HEK293 (cell line): ENCODE results near the gene OTUB1.
A peak's percentile ranks its signal among the peaks of the same experiment; 100 is the strongest.

Experiments used
- CTCF ChIA-PET: fragments of 350-600 bp; formaldehyde crosslinking; extraction: SDS; loops from one replicate; lab custom pipeline; 2021; ENCODE audit warnings: antibody characterized with exemption; lab: Yijun Ruan, JAX
- POLR2A ChIA-PET: fragments of 300-600 bp; formaldehyde crosslinking; extraction: SDS; loops from one replicate; lab custom pipeline; 2020; ENCODE audit warnings: antibody characterized with exemption, inconsistent platforms; lab: Yijun Ruan, JAX
- H3K27ac ChIP-seq: fragments of 200-500 bp; sonication (Bioruptor generic); 2 replicates; pipeline ENCODE4 v1.5.1; 2014; ENCODE audit warnings: low read depth, low read length, control low read depth, inconsistent platforms; ENCODE audit errors: extremely low read depth
- H3K36me3 ChIP-seq, 2 experiments: fragments of 200-500 bp in 1 of 2; sonication (Bioruptor generic) in 1 of 2; 1 replicate in 1 of 2; 2 replicates in 1 of 2; pipeline ENCODE4 v1.5.1; 2014 to 2017; ENCODE audit warnings: inconsistent platforms in 2 of 2, low read length in 2 of 2; ENCODE audit not compliant: control insufficient read depth in 2 of 2, insufficient read depth in 1 of 2
- H3K4me1 ChIP-seq: fragments of 200-500 bp; sonication (Bioruptor generic); 2 replicates; pipeline ENCODE4 v1.5.1; 2014; ENCODE audit warnings: mild to moderate bottlenecking, low read length, inconsistent platforms; ENCODE audit not compliant: control insufficient read depth, insufficient read depth
- H3K4me3 ChIP-seq: 2 replicates; pipeline ENCODE4 v1.5.1; 2011; ENCODE audit warnings: low read depth, mild to moderate bottlenecking, control low read depth, low read length, moderate library complexity
- H3K9me3 ChIP-seq: fragments of 200-500 bp; sonication (Bioruptor generic); 2 replicates; pipeline ENCODE4 v1.5.1; 2014; ENCODE audit warnings: low read depth, low read length, inconsistent platforms; ENCODE audit not compliant: control insufficient read depth, insufficient read depth
- BCL11B ChIP-seq: fragments of 450-650 bp; formaldehyde crosslinking; IDR thresholded peaks from 2 replicates; pipeline ENCODE4 v1.5.1; 2016; ENCODE audit warnings: low read depth, missing biosample characterization, missing genetic modification characterization
- GLI2 ChIP-seq: fragments of 450-650 bp; formaldehyde crosslinking; IDR thresholded peaks from 2 replicates; pipeline ENCODE4; 2017; ENCODE audit warnings: missing biosample characterization, missing genetic modification characterization, low read depth, borderline replicate concordance
- GLIS1 ChIP-seq: fragments of 450-650 bp; formaldehyde crosslinking; IDR thresholded peaks from 2 replicates; pipeline ENCODE4 v1.5.1; 2016; ENCODE audit warnings: missing biosample characterization, missing genetic modification characterization
- OVOL3 ChIP-seq: fragments of 450-650 bp; formaldehyde crosslinking; IDR thresholded peaks from 2 replicates; pipeline ENCODE4 v1.5.1; 2016; ENCODE audit warnings: missing biosample characterization, missing genetic modification characterization
- SP7 ChIP-seq: fragments of 450-650 bp; formaldehyde crosslinking; IDR thresholded peaks from 2 replicates; pipeline ENCODE4 v1.5.1; 2016; ENCODE audit warnings: missing biosample characterization, missing genetic modification characterization
- TRIM28 ChIP-seq: IDR thresholded peaks from 2 replicates; pipeline ENCODE4 v1.6.1; 2011; ENCODE audit warnings: low read length, control low read depth, borderline replicate concordance
- ZNF37A ChIP-seq: fragments of 450-650 bp; IDR thresholded peaks from 2 replicates; pipeline ENCODE4 v1.5.1; 2018; ENCODE audit warnings: missing biosample characterization, missing genetic modification characterization
- ZNF404 ChIP-seq: fragments of 450-650 bp; formaldehyde crosslinking; IDR thresholded peaks from 2 replicates; pipeline ENCODE4 v1.5.1; 2017; ENCODE audit warnings: missing biosample characterization, missing genetic modification characterization
- ZNF416 ChIP-seq: fragments of 450-650 bp; formaldehyde crosslinking; IDR thresholded peaks from 2 replicates; pipeline ENCODE4 v1.5.1; 2016; ENCODE audit warnings: missing biosample characterization, missing genetic modification characterization
- ZNF530 ChIP-seq: fragments of 450-650 bp; formaldehyde crosslinking; IDR thresholded peaks from 2 replicates; pipeline ENCODE4 v1.5.1; 2016; ENCODE audit warnings: low read depth, missing biosample characterization, missing genetic modification characterization
- ZNF623 ChIP-seq: fragments of 450-650 bp; formaldehyde crosslinking; IDR thresholded peaks from 2 replicates; pipeline ENCODE4 v1.5.1; 2016; ENCODE audit warnings: missing biosample characterization, missing genetic modification characterization
- ZNF768 ChIP-seq: fragments of 450-650 bp; formaldehyde crosslinking; IDR thresholded peaks from 2 replicates; pipeline ENCODE4 v1.5.1; 2018; ENCODE audit warnings: missing biosample characterization, mild to moderate bottlenecking, missing genetic modification characterization
- TF ChIP-seq, protein P1 (sequence below): fragments of 450-650 bp; formaldehyde crosslinking; IDR thresholded peaks from 2 replicates; pipeline ENCODE4 v1.5.1; 2016; ENCODE audit warnings: missing biosample characterization, missing genetic modification characterization
- TF ChIP-seq, protein P2 (sequence below): fragments of 450-650 bp; formaldehyde crosslinking; IDR thresholded peaks from 2 replicates; pipeline ENCODE4 v1.5.1; 2017; ENCODE audit warnings: missing biosample characterization, missing genetic modification characterization
- TF ChIP-seq, protein P3 (sequence below): fragments of 450-650 bp; formaldehyde crosslinking; IDR thresholded peaks from 2 replicates; pipeline ENCODE4 v1.5.1; 2017; ENCODE audit warnings: missing biosample characterization, missing genetic modification characterization
- TF ChIP-seq, protein P4 (sequence below): fragments of 450-650 bp; formaldehyde crosslinking; IDR thresholded peaks from 2 replicates; pipeline ENCODE4 v1.5.1; 2017; ENCODE audit warnings: missing biosample characterization, missing genetic modification characterization
- TF ChIP-seq, protein P5 (sequence below): fragments of 450-650 bp; formaldehyde crosslinking; IDR thresholded peaks from 2 replicates; pipeline ENCODE4 v1.5.1; 2016; ENCODE audit warnings: missing biosample characterization, missing genetic modification characterization
- TF ChIP-seq, protein P6 (sequence below): fragments of 450-650 bp; formaldehyde crosslinking; IDR thresholded peaks from 2 replicates; pipeline ENCODE4 v1.5.1; 2016; ENCODE audit warnings: missing biosample characterization, missing genetic modification characterization

OTUB1 gene

DNA sequence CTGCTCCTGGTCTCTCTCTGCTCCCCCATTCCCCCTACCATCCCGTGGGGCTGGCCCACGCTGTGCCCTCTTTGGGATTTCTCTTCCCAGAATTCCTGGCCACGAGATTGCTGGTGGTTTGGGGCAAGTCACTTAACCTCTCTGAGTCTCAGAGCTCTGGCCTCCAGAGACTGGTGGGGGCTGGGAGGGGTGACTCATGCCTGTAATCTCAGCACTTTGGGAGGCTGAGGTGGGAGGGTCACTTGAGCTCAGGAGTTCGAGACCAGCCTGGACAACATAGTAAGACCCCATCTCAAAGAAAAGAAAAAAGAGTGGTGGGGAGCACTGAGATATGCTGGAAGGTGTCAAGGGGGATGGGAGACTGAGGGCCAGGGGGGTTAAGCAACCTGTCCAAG, 18.3 kb downstream of the OTUB1 start (continued):
- TF ChIP-seq, protein P1, sequence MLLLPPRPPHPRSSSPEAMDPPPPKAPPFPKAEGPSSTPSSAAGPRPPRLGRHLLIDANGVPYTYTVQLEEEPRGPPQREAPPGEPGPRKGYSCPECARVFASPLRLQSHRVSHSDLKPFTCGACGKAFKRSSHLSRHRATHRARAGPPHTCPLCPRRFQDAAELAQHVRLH (tag by site-specific recombination): 0 out of 2 replicates have a peak, but pooled peaks have one; percentile 10
- TF ChIP-seq ZNF416 (tag by site-specific recombination) (no peak), TRIM28 (no peak), SP7 (tag by site-specific recombination) (no peak), OVOL3 (tag by site-specific recombination) (no peak), ZNF623 (tag by site-specific recombination) (0 out of 2 replicates have a peak, but pooled peaks have one; percentile 5), ZNF37A (no peak), BCL11B (tag by site-specific recombination) (no peak), ZNF768 (tag by site-specific recombination) (peak; percentile 87)
- TF ChIP-seq, protein P2, sequence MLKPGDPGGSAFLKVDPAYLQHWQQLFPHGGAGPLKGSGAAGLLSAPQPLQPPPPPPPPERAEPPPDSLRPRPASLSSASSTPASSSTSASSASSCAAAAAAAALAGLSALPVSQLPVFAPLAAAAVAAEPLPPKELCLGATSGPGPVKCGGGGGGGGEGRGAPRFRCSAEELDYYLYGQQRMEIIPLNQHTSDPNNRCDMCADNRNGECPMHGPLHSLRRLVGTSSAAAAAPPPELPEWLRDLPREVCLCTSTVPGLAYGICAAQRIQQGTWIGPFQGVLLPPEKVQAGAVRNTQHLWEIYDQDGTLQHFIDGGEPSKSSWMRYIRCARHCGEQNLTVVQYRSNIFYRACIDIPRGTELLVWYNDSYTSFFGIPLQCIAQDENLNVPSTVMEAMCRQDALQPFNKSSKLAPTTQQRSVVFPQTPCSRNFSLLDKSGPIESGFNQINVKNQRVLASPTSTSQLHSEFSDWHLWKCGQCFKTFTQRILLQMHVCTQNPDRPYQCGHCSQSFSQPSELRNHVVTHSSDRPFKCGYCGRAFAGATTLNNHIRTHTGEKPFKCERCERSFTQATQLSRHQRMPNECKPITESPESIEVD (tag by site-specific recombination): no peak
- TF ChIP-seq, protein P3, sequence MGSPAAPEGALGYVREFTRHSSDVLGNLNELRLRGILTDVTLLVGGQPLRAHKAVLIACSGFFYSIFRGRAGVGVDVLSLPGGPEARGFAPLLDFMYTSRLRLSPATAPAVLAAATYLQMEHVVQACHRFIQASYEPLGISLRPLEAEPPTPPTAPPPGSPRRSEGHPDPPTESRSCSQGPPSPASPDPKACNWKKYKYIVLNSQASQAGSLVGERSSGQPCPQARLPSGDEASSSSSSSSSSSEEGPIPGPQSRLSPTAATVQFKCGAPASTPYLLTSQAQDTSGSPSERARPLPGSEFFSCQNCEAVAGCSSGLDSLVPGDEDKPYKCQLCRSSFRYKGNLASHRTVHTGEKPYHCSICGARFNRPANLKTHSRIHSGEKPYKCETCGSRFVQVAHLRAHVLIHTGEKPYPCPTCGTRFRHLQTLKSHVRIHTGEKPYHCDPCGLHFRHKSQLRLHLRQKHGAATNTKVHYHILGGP (tag by site-specific recombination): no peak
- TF ChIP-seq, protein P4, sequence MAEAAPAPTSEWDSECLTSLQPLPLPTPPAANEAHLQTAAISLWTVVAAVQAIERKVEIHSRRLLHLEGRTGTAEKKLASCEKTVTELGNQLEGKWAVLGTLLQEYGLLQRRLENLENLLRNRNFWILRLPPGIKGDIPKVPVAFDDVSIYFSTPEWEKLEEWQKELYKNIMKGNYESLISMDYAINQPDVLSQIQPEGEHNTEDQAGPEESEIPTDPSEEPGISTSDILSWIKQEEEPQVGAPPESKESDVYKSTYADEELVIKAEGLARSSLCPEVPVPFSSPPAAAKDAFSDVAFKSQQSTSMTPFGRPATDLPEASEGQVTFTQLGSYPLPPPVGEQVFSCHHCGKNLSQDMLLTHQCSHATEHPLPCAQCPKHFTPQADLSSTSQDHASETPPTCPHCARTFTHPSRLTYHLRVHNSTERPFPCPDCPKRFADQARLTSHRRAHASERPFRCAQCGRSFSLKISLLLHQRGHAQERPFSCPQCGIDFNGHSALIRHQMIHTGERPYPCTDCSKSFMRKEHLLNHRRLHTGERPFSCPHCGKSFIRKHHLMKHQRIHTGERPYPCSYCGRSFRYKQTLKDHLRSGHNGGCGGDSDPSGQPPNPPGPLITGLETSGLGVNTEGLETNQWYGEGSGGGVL (tag by site-specific recombination): no peak
- TF ChIP-seq, protein P5, sequence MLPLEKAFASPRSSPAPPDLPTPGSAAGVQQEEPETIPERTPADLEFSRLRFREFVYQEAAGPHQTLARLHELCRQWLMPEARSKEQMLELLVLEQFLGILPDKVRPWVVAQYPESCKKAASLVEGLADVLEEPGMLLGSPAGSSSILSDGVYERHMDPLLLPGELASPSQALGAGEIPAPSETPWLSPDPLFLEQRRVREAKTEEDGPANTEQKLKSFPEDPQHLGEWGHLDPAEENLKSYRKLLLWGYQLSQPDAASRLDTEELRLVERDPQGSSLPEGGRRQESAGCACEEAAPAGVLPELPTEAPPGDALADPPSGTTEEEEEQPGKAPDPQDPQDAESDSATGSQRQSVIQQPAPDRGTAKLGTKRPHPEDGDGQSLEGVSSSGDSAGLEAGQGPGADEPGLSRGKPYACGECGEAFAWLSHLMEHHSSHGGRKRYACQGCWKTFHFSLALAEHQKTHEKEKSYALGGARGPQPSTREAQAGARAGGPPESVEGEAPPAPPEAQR (tag by site-specific recombination): no peak

DNA sequence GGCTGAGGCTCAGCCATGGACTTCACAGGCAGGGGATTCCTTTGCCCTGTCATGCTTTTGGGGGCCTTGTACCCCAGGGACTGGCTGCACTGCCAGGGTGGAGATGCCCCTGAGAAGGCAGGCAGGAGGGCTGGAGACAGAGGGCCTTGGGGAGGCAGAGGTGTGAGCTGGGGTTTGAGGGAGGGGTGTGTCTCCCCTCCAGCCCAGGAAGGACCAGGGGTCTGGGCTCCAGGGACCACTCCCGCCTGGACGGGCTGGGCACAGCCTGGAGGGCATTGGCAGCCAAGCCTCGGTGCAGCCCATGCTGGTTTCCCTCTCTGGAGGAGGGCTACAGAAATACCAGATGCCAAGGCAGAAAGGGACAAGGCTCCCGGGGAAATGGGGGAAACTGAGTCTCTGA, 19.5 kb downstream of the OTUB1 start:
- Histone ChIP-seq H3K36me3 (peaks cover 0 to 16% of the 10 kb centered on the region in 2 experiments; a peak in 1 of 3 replicates), H3K27ac (no peak overlapping the region), H3K9me3 (no peaks in the 10 kb centered on the region), H3K4me1 (no peaks in the 10 kb centered on the region), H3K4me3 (no peak overlapping the region)
- TF ChIP-seq ZNF530 (no peak), GLIS1 (tag by site-specific recombination) (no peak), ZNF404 (tag by site-specific recombination) (no peak), GLI2 (tag by site-specific recombination) (no peak)
- TF ChIP-seq, protein P6, sequence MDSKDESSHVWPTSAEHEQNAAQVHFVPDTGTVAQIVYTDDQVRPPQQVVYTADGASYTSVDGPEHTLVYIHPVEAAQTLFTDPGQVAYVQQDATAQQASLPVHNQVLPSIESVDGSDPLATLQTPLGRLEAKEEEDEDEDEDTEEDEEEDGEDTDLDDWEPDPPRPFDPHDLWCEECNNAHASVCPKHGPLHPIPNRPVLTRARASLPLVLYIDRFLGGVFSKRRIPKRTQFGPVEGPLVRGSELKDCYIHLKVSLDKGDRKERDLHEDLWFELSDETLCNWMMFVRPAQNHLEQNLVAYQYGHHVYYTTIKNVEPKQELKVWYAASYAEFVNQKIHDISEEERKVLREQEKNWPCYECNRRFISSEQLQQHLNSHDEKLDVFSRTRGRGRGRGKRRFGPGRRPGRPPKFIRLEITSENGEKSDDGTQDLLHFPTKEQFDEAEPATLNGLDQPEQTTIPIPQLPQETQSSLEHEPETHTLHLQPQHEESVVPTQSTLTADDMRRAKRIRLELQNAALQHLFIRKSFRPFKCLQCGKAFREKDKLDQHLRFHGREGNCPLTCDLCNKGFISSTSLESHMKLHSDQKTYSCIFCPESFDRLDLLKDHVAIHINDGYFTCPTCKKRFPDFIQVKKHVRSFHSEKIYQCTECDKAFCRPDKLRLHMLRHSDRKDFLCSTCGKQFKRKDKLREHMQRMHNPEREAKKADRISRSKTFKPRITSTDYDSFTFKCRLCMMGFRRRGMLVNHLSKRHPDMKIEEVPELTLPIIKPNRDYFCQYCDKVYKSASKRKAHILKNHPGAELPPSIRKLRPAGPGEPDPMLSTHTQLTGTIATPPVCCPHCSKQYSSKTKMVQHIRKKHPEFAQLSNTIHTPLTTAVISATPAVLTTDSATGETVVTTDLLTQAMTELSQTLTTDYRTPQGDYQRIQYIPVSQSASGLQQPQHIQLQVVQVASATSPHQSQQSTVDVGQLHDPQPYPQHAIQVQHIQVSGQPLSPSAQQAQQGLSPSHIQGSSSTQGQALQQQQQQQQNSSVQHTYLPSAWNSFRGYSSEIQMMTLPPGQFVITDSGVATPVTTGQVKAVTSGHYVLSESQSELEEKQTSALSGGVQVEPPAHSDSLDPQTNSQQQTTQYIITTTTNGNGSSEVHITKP (tag by site-specific recombination): no peak
- POLR2A ChIA-PET: interaction anchor here (2.1 kb wide), 1 partner anchor 20 kb away, joined by 5 read pairs; no protein-coding TSS in a partner anchor
- CTCF ChIA-PET: interaction anchor here (0.6 kb wide), 1 partner anchor 167 kb away, joined by 3 read pairs; the partner anchor contains the start of gene MARK2
